GM18505 (cell line): ENCODE results near the gene TRIM28.
A peak's percentile ranks its signal among the peaks of the same experiment; 100 is the strongest.

Experiments used
- ATAC-seq: cut with Tn5 transposase; IDR thresholded peaks from one replicate; pipeline ENCODE4 v1.9.1; 2021; ENCODE audit not compliant: unreplicated experiment
- POLR2A ChIP-seq: IDR thresholded peaks from 4 replicates; pipeline ENCODE4 v1.6.1; 2011; ENCODE audit warnings: borderline replicate concordance; ENCODE audit not compliant: insufficient read depth, insufficient read length; ENCODE audit errors: extremely low read depth

Gene TRIM28

DNA sequence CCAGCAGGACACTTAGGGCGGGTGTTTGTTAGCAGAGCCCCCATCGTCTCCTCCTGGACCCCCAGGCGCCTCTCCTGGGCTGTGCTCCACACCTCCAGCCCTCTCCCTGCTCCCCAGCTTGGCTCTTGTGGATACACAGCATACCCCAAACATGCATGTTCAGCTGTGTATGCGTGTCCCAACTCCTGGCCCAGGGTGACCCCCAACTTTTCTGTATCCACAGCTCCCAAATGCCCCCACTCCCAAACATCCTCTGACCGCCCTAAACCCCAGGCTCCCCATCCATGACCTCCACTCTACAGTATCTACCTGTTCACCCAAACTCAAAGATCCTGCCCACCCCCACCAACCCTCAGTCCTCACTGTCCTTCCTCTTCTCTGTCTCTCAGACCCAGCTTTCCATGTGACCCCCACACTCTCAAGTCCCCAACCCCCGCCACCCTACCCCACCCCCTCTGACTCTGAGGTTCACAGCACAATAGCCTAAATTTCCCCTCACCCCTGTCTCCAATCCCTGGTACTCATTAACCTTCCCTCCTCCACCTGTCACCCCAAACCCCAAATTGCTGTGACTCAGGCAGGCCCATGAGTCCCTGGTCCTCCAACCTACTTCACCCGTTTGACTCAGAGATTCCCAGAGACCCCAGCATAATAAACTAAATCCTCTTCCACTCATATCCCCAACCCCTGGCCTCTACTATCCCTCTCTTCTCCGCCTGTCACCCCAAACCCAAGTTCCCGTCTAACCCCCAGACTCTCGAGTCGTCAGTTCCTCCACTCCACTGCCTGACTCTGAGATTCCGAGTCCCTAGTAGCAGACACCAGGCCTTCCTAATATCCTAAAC, 13.6 kb downstream of the TRIM28 start:
- no peak for ATAC-seq
- no peak for TF ChIP-seq POLR2A

DNA sequence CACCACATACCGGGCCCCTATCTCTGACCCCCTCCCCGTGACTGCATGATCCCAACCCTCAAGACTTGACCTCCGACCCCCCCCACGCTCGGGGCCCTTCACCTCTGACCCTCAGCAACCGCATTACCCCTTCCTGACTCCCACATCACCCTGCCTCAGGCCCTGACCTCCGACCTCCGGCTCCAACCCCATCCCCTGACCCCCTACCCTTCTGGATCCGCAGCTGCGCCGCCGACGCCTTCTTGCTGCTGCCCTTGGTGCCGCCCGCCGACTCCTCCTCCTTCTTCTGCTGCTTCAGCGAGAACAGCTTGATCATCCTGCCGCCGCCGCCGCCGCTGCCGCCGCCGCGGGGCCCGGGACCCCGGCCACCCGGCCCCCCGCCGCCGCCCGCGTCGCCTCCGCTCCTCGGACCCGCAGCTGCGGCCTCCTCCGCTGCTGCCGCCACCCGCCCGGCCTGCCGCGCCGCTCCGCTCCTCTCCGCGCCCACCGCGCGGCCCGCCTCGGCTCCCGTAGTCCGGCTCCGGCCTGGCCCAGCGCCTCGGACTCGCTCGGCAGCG, 14.3 kb downstream of the TRIM28 start, which contains the start of gene UBE2M:
Gene UBE2M, minus strand, starts transcription at position 546 of the 557 bp plus-strand sequence. Its CDS starts 230 bp downstream, at position 316.
- ATAC-seq = peak; percentile 0
- TF ChIP-seq POLR2A = no peak

DNA sequence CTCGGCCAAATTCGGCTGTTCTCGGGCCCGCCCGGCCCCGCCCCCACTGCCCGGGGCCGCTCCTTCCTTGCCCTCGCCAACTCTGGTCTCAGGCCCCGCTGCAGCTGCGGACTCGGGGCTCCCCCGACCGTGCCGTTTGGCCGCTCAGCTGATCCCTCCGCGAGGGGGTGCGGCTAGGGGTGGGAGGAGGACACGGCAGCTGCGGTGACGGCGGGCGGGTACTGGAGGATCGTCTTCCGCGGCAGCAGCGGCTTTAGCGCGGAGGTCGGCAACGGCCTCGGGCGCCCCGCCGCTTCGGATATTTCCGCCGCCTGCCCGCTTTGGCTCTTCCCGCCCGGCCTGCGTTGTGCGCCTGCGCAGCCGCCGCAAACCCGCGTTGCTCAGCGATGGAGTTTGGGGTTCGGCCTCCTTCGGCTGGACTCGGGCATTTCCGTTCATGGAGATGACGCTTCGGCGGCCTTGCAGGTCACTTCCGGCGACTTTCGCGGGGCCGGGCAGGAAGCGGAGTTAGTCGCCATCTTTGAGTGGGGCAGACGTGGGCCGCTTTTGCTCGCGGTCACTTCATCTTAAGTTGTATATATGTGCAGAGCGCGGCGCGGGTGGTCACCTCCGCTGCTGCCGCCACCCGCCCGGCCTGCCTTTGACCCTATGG, 14.9 kb downstream of the TRIM28 start:
- ATAC-seq = peak; percentile 47

DNA sequence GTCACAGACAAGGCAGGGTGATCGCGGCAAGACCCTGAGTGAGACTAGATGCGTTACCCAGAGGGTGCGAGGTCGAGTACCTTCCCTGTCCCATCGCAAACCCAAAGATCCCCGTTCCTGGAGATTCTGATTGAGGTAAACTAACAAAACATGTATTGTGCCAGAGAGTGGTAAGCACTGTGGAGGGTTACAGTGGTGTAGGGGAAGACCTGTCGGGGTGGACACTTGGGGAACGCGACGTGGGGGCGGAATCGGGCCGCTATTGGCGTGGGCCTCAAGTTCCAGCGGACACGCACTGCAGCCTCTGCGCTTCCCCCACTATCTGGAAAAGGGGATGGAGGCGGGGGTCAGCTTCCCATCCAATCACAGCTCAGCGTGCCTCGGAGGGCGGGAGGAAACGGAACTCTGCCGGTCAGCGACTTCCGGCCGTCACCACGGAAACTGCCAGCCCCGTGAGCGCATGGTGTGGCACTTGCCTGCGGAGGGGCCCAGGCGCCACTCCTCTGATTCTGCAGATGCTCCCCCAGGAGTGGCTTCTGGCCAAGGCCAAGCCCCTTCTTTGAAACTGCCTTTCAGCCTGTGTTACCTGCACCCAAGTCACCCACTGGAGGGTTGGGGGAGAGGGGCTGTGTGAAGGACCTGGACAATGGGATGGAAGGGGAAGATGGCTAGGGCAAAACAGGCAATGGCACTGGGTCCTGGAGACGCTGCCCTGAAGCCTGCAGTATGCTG, 15.6 kb downstream of the TRIM28 start:
- no peak for ATAC-seq
- peak; percentile 86 for TF ChIP-seq POLR2A

More for the DNA sequence above, 14.9 kb downstream of the TRIM28 start:
- peak; percentile 56 for TF ChIP-seq POLR2A

DNA sequence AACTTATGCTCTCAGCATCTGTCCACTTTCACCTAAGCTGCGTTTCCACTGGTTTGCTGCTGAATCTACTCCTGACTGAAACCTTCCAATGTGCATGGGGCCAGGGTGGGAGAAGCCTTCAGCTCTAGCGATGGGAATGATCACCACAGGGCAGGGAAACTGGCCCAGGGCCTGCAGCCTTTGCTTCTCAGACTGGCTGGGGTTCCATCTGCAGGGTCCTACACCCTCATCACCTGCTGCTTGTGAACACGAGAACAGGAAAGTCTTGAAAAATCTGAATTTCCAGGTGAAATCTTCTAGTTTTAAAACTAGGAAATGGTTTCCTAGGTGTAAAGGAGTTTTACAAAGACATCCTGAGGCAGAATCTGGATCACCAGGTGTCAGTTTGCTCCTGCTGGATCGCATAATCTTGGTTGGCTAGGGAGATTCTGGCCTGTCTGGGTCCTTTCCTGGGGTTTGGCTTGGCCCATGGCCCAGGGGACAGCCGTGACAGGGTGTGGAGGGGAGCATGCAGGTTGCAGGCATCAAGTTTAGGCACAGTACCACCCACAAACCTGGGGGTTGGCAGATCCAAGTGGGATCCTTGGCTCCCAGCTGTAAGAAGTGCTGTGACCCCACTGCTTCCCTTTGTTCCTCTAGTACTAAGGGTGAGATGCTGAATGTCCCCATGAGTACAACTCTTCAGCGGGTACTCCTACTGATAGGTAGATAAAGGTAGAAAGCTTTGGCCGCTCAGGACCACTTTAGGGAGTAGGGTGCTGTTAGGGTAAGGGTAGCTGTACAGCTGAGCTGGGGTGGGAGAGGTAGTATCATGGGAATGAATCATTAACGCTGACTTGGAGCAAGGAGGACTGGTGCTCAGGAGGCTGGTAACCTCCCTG, 16.4 kb downstream of the TRIM28 start:
- ATAC-seq = no peak
- no peak for TF ChIP-seq POLR2A

DNA sequence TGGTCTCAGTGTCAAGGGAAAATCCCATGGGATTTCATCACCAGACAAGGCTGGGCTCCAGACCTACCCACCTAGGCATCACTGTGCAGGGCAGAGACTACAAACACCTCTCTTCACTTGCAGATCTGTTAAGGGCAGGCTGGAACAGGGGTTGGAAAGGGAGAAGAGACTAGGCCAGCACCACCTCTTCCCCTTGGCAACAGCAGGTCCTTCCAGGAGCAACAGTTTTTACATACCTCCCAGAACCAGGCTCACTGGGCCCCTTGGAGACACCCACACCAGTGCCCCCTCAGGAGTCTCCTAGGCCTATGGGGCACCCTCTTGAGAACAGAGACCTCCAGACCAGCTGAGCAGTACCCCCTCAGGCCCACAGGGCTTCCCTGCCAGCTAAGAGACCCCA, 17.1 kb downstream of the TRIM28 start:
- no peak for ATAC-seq
- TF ChIP-seq POLR2A = no peak

DNA sequence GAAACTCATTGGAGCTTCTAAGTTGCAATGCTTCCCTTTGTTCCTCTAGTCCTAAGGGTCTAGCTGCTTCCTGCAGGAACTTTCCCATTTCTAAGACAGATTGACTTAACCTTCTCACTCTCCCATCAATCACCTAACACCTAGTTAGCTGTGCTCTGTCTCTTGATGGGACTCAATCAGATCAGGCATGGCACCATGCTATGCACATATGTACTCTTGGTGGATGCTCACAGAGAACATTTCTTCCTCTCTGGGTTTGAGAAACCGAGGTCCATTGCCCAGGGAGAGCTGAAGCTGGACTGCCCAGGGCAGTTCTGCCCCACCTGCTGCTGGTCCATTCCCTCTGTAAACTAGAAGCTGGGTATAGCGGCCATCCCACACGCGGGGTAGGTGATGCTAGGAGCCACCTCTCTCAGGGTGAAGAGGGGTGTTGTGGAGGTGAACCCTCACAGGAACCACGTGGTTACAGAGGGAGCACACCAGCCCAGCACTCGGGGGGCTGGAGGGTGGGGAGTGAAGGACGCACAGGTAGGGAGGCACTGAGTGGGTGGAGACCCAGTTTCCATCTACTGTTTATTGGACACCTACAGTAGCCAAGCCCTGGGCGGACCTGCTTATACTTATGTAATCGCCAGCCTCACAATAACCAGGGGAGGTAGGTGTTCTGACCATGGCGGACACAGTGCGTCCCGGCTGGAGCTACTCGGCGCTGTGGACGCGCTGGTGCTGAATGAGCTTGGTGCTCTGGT, 17.7 kb downstream of the TRIM28 start:
- no peak for TF ChIP-seq POLR2A
- no peak for ATAC-seq

DNA sequence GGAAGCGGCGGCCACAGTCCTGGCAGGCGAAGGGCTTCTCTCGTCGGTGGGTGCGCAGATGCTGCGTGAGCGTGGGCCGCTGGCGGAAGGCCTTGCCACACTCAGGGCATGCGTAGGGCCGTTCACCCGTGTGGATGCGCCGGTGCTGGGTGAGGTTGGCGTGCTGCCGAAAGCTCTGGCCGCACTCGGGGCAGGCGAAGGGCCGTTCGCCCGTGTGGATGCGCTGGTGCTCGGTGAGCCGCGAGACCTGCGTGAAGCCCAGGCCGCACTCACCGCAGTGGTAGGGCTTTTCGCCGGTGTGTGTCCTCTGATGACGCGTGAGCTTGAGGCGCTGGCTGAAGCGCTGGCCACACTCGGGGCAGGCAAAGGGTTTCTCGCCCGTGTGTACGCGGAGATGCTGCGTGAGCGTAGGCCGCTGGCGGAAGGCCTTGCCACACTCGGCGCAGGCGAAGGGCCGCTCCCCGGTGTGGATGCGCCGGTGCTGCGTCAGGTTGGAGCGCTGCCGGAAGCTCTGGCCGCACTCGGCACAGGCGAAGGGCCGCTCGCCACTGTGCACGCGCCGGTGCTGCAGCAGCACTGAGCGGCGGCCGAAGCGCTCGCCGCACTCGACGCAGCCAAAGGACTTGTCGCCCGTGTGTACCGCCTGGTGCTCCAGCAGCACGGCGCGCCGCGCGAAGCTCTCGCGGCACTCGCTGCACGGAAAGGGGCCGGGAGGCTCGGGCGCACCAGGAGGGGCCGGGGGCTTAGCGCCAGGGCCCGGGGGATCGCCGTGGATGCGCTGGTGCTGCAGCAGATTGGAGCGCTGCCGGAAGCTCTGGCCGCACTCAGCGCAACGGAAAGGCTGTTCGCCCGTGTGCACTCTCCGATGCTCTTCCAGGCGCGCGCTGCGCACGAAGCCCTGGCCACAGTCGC, 18.5 kb downstream of the TRIM28 start:
- ATAC-seq = no peak
- TF ChIP-seq POLR2A = peak; percentile 13

DNA sequence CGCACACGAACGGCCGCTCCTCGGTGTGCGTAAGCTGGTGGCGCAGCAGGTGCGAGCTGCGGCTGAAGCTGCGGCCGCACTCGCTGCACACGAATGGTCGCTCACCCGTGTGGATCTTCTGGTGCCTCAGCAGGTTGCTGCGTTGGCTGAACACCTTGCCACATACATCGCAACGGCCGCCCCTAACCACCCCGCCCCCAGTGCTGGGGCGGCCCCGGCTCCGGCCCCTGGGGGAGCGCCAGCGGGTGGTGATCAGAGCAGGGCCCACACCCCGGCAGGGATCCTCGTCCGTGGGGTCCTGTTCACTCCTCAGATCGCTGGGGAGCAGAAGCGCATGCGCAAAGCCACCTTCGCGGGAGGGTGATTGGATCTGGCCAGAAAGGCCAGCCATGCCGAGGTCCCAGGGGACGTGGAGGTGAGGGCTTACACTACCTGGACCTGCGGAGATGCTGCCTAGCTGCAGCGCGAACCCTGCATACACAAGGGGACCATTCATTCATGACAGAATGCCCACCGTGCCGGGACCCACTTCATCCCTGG, 19.2 kb downstream of the TRIM28 start:
- TF ChIP-seq POLR2A = no peak

DNA sequence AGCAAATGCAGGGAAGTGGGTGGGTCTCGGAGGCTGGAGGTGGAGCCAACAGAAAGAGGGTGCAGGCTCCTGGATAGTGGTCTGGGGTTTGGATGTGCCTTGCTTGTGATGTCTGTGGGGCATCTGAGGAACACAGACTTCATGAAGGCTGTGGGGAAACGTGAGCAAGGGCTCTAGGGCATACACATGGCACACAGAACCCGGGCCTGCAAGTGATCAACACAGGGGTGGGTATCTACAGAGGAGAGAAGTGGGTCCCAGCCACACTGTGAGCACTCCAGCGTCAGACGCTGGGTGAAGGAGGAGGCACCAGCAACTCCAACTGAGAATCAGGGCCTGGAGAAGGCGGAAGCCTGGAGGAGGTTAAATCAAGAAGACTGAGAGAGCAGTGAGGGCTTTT, 20.0 kb downstream of the TRIM28 start:
- ATAC-seq = no peak
- TF ChIP-seq POLR2A = no peak

More for the DNA sequence above, 19.2 kb downstream of the TRIM28 start:
- no peak for ATAC-seq

DNA sequence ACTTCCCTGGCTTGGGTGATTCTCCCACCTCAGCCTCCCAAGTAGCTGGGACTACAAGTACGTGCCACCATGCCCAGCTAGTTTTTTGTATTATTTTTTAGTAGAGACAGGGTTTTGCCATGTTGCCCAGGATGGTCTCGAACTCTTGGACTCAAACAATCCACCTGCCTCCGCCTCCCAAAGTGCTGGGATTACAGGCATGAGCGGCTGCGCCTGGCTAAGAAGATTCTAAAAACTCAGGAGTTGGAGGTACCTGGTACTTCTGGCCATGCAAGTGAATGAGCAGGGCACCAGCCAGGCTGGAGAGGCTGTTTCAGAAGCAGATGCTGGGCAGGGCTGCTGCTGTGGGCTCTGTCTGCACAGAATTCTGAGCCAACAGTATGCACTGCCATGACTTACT, 23.1 kb downstream of the TRIM28 start:
- no peak for ATAC-seq
- no peak for TF ChIP-seq POLR2A

DNA sequence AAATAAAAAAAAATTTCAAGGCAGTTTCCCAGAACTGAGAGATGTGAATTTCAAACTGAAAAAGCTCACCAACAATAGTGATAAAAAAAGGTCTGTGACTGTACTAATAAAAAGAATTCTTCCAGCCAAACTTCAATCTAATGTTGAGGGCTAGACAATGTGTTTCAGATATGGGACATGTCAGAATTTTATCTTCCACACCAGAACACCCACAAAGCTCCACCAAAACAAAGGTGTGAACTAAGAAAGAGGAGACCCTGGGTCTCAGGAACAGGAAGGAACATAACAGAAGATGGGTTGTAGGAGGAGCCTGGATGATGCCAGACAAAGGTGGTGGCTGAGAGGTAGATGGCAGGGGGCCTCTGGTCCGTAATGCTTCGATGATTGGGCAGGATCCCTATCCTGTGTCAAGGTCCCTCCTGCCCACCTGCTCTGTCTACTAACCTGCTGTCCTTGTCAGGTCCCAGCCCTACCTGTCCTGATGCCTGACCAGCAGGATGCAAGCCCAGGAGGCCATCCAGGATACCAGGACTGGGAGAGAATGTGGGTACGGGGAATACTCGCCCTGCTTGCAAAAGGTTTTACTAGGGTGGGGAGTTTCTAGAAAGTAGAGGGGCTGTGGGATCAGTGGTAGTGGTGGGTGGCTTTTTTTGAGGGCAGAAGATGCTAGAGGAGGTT, 24.7 kb downstream of the TRIM28 start:
- no peak for ATAC-seq
- TF ChIP-seq POLR2A = no peak
